Measurements from ENCODE around the gene RP2.

GRCh38 chrX:46876901-46877300, 40.1 kb downstream of the RP2 start:
- TF ChIP-seq EZH2 (IDR thresholded peaks at IDR 0.05; ENCODE audit: insufficient read depth, poor library complexity, severe bottlenecking) (no peak), EZH2phosphoT487 (IDR thresholded peaks at IDR 0.05; ENCODE audit: insufficient read depth, low read depth) (no peak)

Data from GM23248 (cell line).